AG04449 (cell line): ENCODE data around the gene SLC12A1.

Experiments
- CTCF ChIA-PET: fragments of 350-600 bp; formaldehyde crosslinking; extraction: SDS; loops from one replicate; lab custom pipeline; 2021; ENCODE audit warnings: antibody characterized with exemption; lab: Yijun Ruan, JAX
- POLR2A ChIA-PET: fragments of 400-600, 350-600 bp; formaldehyde crosslinking; extraction: SDS; loops from one replicate; lab custom pipeline; 2020; ENCODE audit warnings: antibody characterized with exemption, inconsistent platforms; lab: Yijun Ruan, JAX
- DNase-seq: peaks from one replicate; pipeline ENCODE4 v3.0.0-alpha.2; 2010; ENCODE audit warnings: low read depth, low spot score
- H3K4me3 ChIP-seq: 2 replicates; pipeline ENCODE4 v1.5.1; 2011; ENCODE audit warnings: low read depth, mild to moderate bottlenecking, control low read depth, low read length
- CTCF ChIP-seq: IDR thresholded peaks from one replicate; pipeline ENCODE4 v1.5.1; 2011; ENCODE audit warnings: mild to moderate bottlenecking, moderate library complexity, low read length, control low read depth, inconsistent platforms; ENCODE audit not compliant: insufficient read depth; ENCODE audit errors: missing control alignments

SLC12A1 gene

GRCh38 chr15:48298914-48299313 is 92.8 kb downstream of the SLC12A1 start:
- no peak for TF ChIP-seq CTCF
- no peak for DNase-seq
- ChIA-PET POLR2A (no interaction called here), CTCF (interaction anchor here (0.5 to 3.8 kb wide), 3 partner anchors 9 to 14 kb away, joined by 3 to 18 read pairs (median 3); no protein-coding TSS in a partner anchor)
- H3K4me3 ChIP-seq, result no peak overlapping the region

GRCh38 chr15:48300038-48300437 is 93.9 kb downstream of the SLC12A1 start:
- CTCF ChIA-PET, result interaction anchor here (1.4 to 3.8 kb wide), 2 partner anchors 10 to 14 kb away, joined by 3 to 18 read pairs; no protein-coding TSS in a partner anchor
- no peak for TF ChIP-seq CTCF
- H3K4me3 ChIP-seq, result no peak overlapping the region
- POLR2A ChIA-PET, result no interaction called here
- no peak for DNase-seq

- H3K4me3 ChIP-seq, result no peak overlapping the region
- ChIA-PET POLR2A (no interaction called here), CTCF (interaction anchor here (0.7 to 1.9 kb wide), 3 partner anchors 16 to 105 kb away, joined by 3 to 12 read pairs (median 3); no protein-coding TSS in a partner anchor)
- no peak for TF ChIP-seq CTCF
- no peak for DNase-seq
Observed at GRCh38 chr15:48304398-48304797, 98.3 kb downstream of the SLC12A1 start.

GRCh38 chr15:48306639-48307038 is 100.5 kb downstream of the SLC12A1 start:
- TF ChIP-seq CTCF, result no peak
- POLR2A ChIA-PET, result no interaction called here
- DNase-seq, result no peak
- no peak overlapping the region for H3K4me3 ChIP-seq
- CTCF ChIA-PET, result no interaction called here

GRCh38 chr15:48307586-48307985 is 101.5 kb downstream of the SLC12A1 start:
- POLR2A ChIA-PET, result interaction anchor here (0.6 kb wide), 1 partner anchor 621 kb away, joined by 3 read pairs; no protein-coding TSS in a partner anchor
- CTCF ChIA-PET, result interaction anchor here (1.0 kb wide), 2 partner anchors 22 to 57 kb away, joined by 3 to 5 read pairs; no protein-coding TSS in a partner anchor
- H3K4me3 ChIP-seq, result no peak overlapping the region
- no peak for DNase-seq
- TF ChIP-seq CTCF, result no peak

GRCh38 chr15:48309740-48310139 is 103.6 kb downstream of the SLC12A1 start:
- CTCF ChIA-PET, result interaction anchor here (2.8 kb wide), 1 partner anchor 23 kb away, joined by 16 read pairs; no protein-coding TSS in a partner anchor
- no peak for TF ChIP-seq CTCF
- no peak for DNase-seq

More at GRCh38 chr15:48309740-48310139, 103.6 kb downstream of the SLC12A1 start:
- POLR2A ChIA-PET, result no interaction called here
- no peak overlapping the region for H3K4me3 ChIP-seq
